Ishikawa (cell line): Measurements from ENCODE around the gene HEBP1.
A peak's percentile ranks its signal among the peaks of the same experiment; 100 is the strongest.

Experiments used
- CEBPB ChIP-seq: IDR thresholded peaks from 2 replicates; pipeline ENCODE4 v1.6.1; 2012
- CREB1 ChIP-seq: IDR thresholded peaks from 2 replicates; pipeline ENCODE4 v1.6.1; 2012; ENCODE audit warnings: low read depth
- EGR1 ChIP-seq: IDR thresholded peaks from 2 replicates; pipeline ENCODE4 v1.6.1; 2012
- EP300 ChIP-seq: IDR thresholded peaks from 2 replicates; pipeline ENCODE4 v1.6.1; 2012; ENCODE audit warnings: borderline replicate concordance
- FOXM1 ChIP-seq: IDR thresholded peaks from 2 replicates; pipeline ENCODE4 v1.6.1; 2012; ENCODE audit warnings: low read depth, borderline replicate concordance
- MAX ChIP-seq: IDR thresholded peaks from 2 replicates; pipeline ENCODE4 v1.6.1; 2012
- NFIC ChIP-seq: IDR thresholded peaks from 2 replicates; pipeline ENCODE4 v1.6.1; 2012
- RAD21 ChIP-seq: IDR thresholded peaks from 2 replicates; pipeline ENCODE4 v1.6.1; 2012; ENCODE audit warnings: low read depth
- REST ChIP-seq: IDR thresholded peaks from 2 replicates; pipeline ENCODE4 v1.6.1; 2012; ENCODE audit warnings: low read depth, mild to moderate bottlenecking
- TAF1 ChIP-seq: IDR thresholded peaks from 2 replicates; pipeline ENCODE4 v1.6.1; 2012; ENCODE audit warnings: low read depth, mild to moderate bottlenecking
- TCF12 ChIP-seq: IDR thresholded peaks from 2 replicates; pipeline ENCODE4 v1.6.1; 2012; ENCODE audit warnings: low read depth
- TEAD4 ChIP-seq: IDR thresholded peaks from 2 replicates; pipeline ENCODE4 v1.6.1; 2012
- USF1 ChIP-seq: IDR thresholded peaks from 2 replicates; pipeline ENCODE4 v1.6.1; 2012
- YY1 ChIP-seq: IDR thresholded peaks from 2 replicates; pipeline ENCODE4 v1.6.1; 2012; ENCODE audit warnings: low read depth
- ZBTB7A ChIP-seq: IDR thresholded peaks from 2 replicates; pipeline ENCODE4 v1.6.1; 2012; ENCODE audit warnings: low read depth

Gene HEBP1

GRCh38 chr12:12933742-12934141, 66.3 kb downstream of the HEBP1 start:
- no peak for TF ChIP-seq REST
- no peak for TF ChIP-seq NFIC
- no peak for TF ChIP-seq USF1
- TF ChIP-seq EP300: no peak
- no peak for TF ChIP-seq TCF12
- no peak for TF ChIP-seq TEAD4
- no peak for TF ChIP-seq TAF1
- no peak for TF ChIP-seq RAD21
- no peak for TF ChIP-seq ZBTB7A
- TF ChIP-seq CREB1: no peak
- no peak for TF ChIP-seq CEBPB
- no peak for TF ChIP-seq MAX

GRCh38 chr12:12930633-12931219, 69.3 kb downstream of the HEBP1 start:
- TF ChIP-seq NFIC (no peak), USF1 (no peak), RAD21 (no peak), TAF1 (no peak), CREB1 (no peak), TEAD4 (no peak), YY1 (no peak), REST (no peak), EGR1 (no peak), TCF12 (no peak), CEBPB (no peak)

GRCh38 chr12:12929696-12930095, 70.4 kb downstream of the HEBP1 start:
- no peak for TF ChIP-seq REST
- no peak for TF ChIP-seq CEBPB
- TF ChIP-seq TCF12: no peak

- no peak for TF ChIP-seq YY1
- TF ChIP-seq MAX: peak; percentile 94
- TF ChIP-seq USF1: peak; percentile 92
- peak; percentile 43; the same call in 1 of the 2 replicates for TF ChIP-seq TAF1
- no peak for TF ChIP-seq FOXM1
- no peak for TF ChIP-seq CREB1
Observed at GRCh38 chr12:12927211-12928079, 72.6 kb downstream of the HEBP1 start.
